Hepatocyte (in vitro differentiated cells): ENCODE measurements around the gene SMC5. TPM values are rescaled to one million over a fixed set of nuclear protein-coding genes. Genes with fewer than 3 reads are reported as not detected.

Experiments used
- DNase-seq: peaks from one replicate; pipeline ENCODE4 v3.0.0-alpha.2; 2016; ENCODE audit warnings: low spot score
- H2AFZ ChIP-seq: fragments of 200-600 bp; sonication (generic); 2 replicates; pipeline ENCODE4 v1.6.0; 2016; ENCODE audit warnings: antibody characterized with exemption, mild to moderate bottlenecking
- H3K27ac ChIP-seq: fragments of 200-600 bp; sonication (generic); 2 replicates; pipeline ENCODE4 v1.5.1; 2016; ENCODE audit warnings: mild to moderate bottlenecking
- H3K27me3 ChIP-seq: fragments of 200-600 bp; sonication (generic); 2 replicates; pipeline ENCODE4 v1.6.1; 2016
- H3K36me3 ChIP-seq: fragments of 200-600 bp; sonication (generic); replicated peaks from 2 replicates; pipeline ENCODE4 v1.5.1; 2016; ENCODE audit warnings: low read depth; ENCODE audit not compliant: insufficient read depth
- H3K4me1 ChIP-seq: fragments of 200-600 bp; sonication (generic); 2 replicates; pipeline ENCODE4 v1.5.1; 2016; ENCODE audit warnings: mild to moderate bottlenecking, moderate library complexity; ENCODE audit not compliant: insufficient read depth
- H3K4me2 ChIP-seq: fragments of 200-600 bp; sonication (generic); 2 replicates; pipeline ENCODE4 v1.6.0; 2016
- H3K4me3 ChIP-seq: fragments of 200-600 bp; sonication (generic); 2 replicates; pipeline ENCODE4 v1.5.1; 2016; ENCODE audit warnings: mild to moderate bottlenecking
- H3K79me2 ChIP-seq: fragments of 200-600 bp; sonication (generic); 2 replicates; pipeline ENCODE4 v1.6.0; 2017; ENCODE audit warnings: mild to moderate bottlenecking
- H3K9me2 ChIP-seq: fragments of 200-600 bp; sonication (generic); replicated peaks from 2 replicates; pipeline ENCODE4 v1.6.0; 2017; ENCODE audit warnings: mild to moderate bottlenecking; ENCODE audit not compliant: insufficient read depth
- H3K9me3 ChIP-seq: fragments of 200-600 bp; sonication (generic); 2 replicates; pipeline ENCODE4 v1.5.1; 2016; ENCODE audit warnings: low read depth, mild to moderate bottlenecking
- H4K20me1 ChIP-seq: fragments of 200-600 bp; sonication (generic); 2 replicates; pipeline ENCODE4 v1.6.0; 2016; ENCODE audit warnings: mild to moderate bottlenecking; ENCODE audit not compliant: insufficient read depth, poor library complexity, severe bottlenecking
- CTCF ChIP-seq: fragments of 200-600 bp; sonication (generic); IDR thresholded peaks from 2 replicates; pipeline ENCODE4 v1.5.1; 2016; ENCODE audit warnings: antibody characterized with exemption, mild to moderate bottlenecking; ENCODE audit not compliant: poor library complexity
- EZH2 ChIP-seq: fragments of 200-600 bp; sonication (generic); IDR thresholded peaks from 2 replicates; pipeline ENCODE4 v1.6.1; 2016; ENCODE audit warnings: antibody characterized with exemption, mild to moderate bottlenecking, borderline replicate concordance
- EZH2phosphoT487 ChIP-seq: fragments of 200-600 bp; sonication (generic); IDR thresholded peaks from one replicate; pipeline ENCODE4 v1.6.1; 2018; ENCODE audit warnings: antibody characterized with exemption, mild to moderate bottlenecking, low read depth, moderate library complexity; ENCODE audit not compliant: unreplicated experiment, severe bottlenecking
- WGBS: methylation state at CpG from one replicate; pipeline ENCODE4 v1.1.6; 2016; ENCODE audit warnings: low lambda C conversion rate; ENCODE audit errors: missing lambda C conversion rate; 5-methylcytosine and 5-hydroxymethylcytosine counted together
- polyA plus RNA-seq: library from polyadenylated mRNA; unstranded; fragments of >200 nt; fragmentation: Nextera tagmentation; extraction: Ambion mirVana; gene quantifications from 2 replicates; pipeline ENCODE4 v1.2.1, GENCODE V29; 2016
- total RNA-seq: library from RNA; depleted of rRNA; stranded (reverse); fragments of >200 nt; gene quantifications from 2 replicates; pipeline ENCODE4 v1.2.3, GENCODE V29; 2014

Gene SMC5
- total RNA-seq (30.7 and 31.9 TPM in 2 replicates), polyA plus RNA-seq (14.5 and 14.9 TPM in 2 replicates)

GRCh38 chr9:70258692-70259511 lies at the start of gene SMC5:
Gene SMC5 (plus strand): TSS chr9:70258978. CDS start chr9:70259079, 101 bp downstream.
- Histone ChIP-seq H3K4me2 (peak within 1 kb of the TSS; percentile 80), H2AFZ (peak within 1 kb of the TSS; percentile 68), H3K4me1 (peaks cover 47% of the 10 kb centered on the region), H3K9me2 (no peaks in the 10 kb centered on the region), H3K27ac (peak within 1 kb of the TSS; percentile 96), H3K79me2 (peaks cover 67% of the 10 kb centered on the region), H4K20me1 (peaks cover 31% of the 10 kb centered on the region), H3K36me3 (no peaks in the 10 kb centered on the region), H3K4me3 (peak within 1 kb of the TSS; percentile 57), H3K27me3 (no peaks in the 10 kb centered on the region), H3K9me3 (no peaks in the 10 kb centered on the region)
- no peak for TF ChIP-seq CTCF
- no peak for TF ChIP-seq EZH2phosphoT487
- no peak for TF ChIP-seq EZH2
- 1% methylated on average over 63 of the region's 75 CpGs for WGBS
- DNase-seq = peak; percentile 97

GRCh38 chr9:70217029-70217428 lies 41.7 kb upstream of the SMC5 start:
- Histone ChIP-seq H2AFZ (no peak overlapping the region), H4K20me1 (no peaks in the 10 kb centered on the region), H3K27me3 (no peaks in the 10 kb centered on the region), H3K36me3 (no peaks in the 10 kb centered on the region), H3K9me2 (no peaks in the 10 kb centered on the region), H3K4me3 (no peak overlapping the region), H3K27ac (no peak overlapping the region), H3K4me1 (no peaks in the 10 kb centered on the region), H3K9me3 (no peaks in the 10 kb centered on the region), H3K79me2 (no peaks in the 10 kb centered on the region), H3K4me2 (no peak overlapping the region)
- 97% methylated on average over 16 of the region's 16 CpGs for WGBS
- no peak for DNase-seq
- no peak for TF ChIP-seq EZH2
- no peak for TF ChIP-seq CTCF
- TF ChIP-seq EZH2phosphoT487 = no peak

GRCh38 chr9:70218767-70219166 lies 40.0 kb upstream of the SMC5 start:
- no peak overlapping the region for H3K27ac ChIP-seq
- H3K36me3 ChIP-seq = no peaks in the 10 kb centered on the region
- no peaks in the 10 kb centered on the region for H3K79me2 ChIP-seq
- 69% methylated on average over 1 of the region's 1 CpG for WGBS
- no peak for DNase-seq
- H3K9me2 ChIP-seq = no peaks in the 10 kb centered on the region
- no peak overlapping the region for H3K4me2 ChIP-seq
- no peaks in the 10 kb centered on the region for H4K20me1 ChIP-seq
- no peaks in the 10 kb centered on the region for H3K4me1 ChIP-seq
- H2AFZ ChIP-seq = no peak overlapping the region
- H3K9me3 ChIP-seq = no peaks in the 10 kb centered on the region
- no peaks in the 10 kb centered on the region for H3K27me3 ChIP-seq
- TF ChIP-seq CTCF (no peak), EZH2 (no peak), EZH2phosphoT487 (no peak)
- no peak overlapping the region for H3K4me3 ChIP-seq
